Astrocyte of the hippocampus (primary cell): ENCODE measurements around the gene YJU2.

Experiments
- DNase-seq: peaks from one replicate; pipeline ENCODE4 v3.0.0; 2011; ENCODE audit warnings: low read depth, low spot score

YJU2 gene

GRCh38 chr19:4298810-4299550 lies 52.1 kb downstream of the YJU2 start:
- no peak for DNase-seq

- DNase-seq = no peak
These were observed 53.7 kb downstream of the YJU2 start for GRCh38 chr19:4300589-4300988.

GRCh38 chr19:4301590-4302242 lies 54.8 kb downstream of the YJU2 start:
- DNase-seq = no peak

GRCh38 chr19:4302243-4302640 lies 55.4 kb downstream of the YJU2 start, which contains the start of gene TMIGD2:
Gene TMIGD2, minus strand, starts transcription at chr19:4302389. Its CDS starts 4 bp downstream, at chr19:4302385.
- no peak for DNase-seq

- no peak for DNase-seq
These were observed 57.1 kb downstream of the YJU2 start for GRCh38 chr19:4303819-4304537.

- DNase-seq = peak; percentile 88
These were observed 57.8 kb downstream of the YJU2 start, which contains the start of gene FSD1 for GRCh38 chr19:4304538-4305256. Gene FSD1, plus strand, starts transcription at chr19:4304598. Its CDS starts 149 bp downstream, at chr19:4304747.

GRCh38 chr19:4305257-4305612 lies 58.4 kb downstream of the YJU2 start:
- DNase-seq = no peak

- DNase-seq = no peak
These were observed 58.8 kb downstream of the YJU2 start for GRCh38 chr19:4305659-4306058.

- no peak for DNase-seq
These were observed 63.6 kb downstream of the YJU2 start for GRCh38 chr19:4310247-4311121.

GRCh38 chr19:4313847-4314490 lies 67.1 kb downstream of the YJU2 start:
- no peak for DNase-seq

GRCh38 chr19:4316956-4317355 lies 70.1 kb downstream of the YJU2 start:
- no peak for DNase-seq

- no peak for DNase-seq
These were observed 71.6 kb downstream of the YJU2 start for GRCh38 chr19:4318460-4318859.
